ENCODE data around the gene GJA9.

- no peak for TF ChIP-seq MAFK (IDR thresholded peaks at IDR 0.05; ENCODE audit: partially characterized antibody)
- no peak for TF ChIP-seq CTCF (IDR thresholded peaks at IDR 0.05)
- TF ChIP-seq RAD21 (conservative IDR thresholded peaks at IDR 0.05 in 1 of 2, IDR thresholded peaks at IDR 0.05 in 1 of 2) = no peak
- no peak for TF ChIP-seq REST (IDR thresholded peaks at IDR 0.05)
- no peak for TF ChIP-seq ZFP36 (IDR thresholded peaks at IDR 0.05; ENCODE audit: borderline replicate concordance, partially characterized antibody)
- no peak for TF ChIP-seq MAX (IDR thresholded peaks at IDR 0.05)
- no peak for TF ChIP-seq POLR2A (IDR thresholded peaks at IDR 0.05; ENCODE audit: low read length)
- no peak for TF ChIP-seq POLR2AphosphoS2 (conservative IDR thresholded peaks at IDR 0.05; ENCODE audit: low read length)
- no peak for TF ChIP-seq JUN (IDR thresholded peaks at IDR 0.05)
- no peak for TF ChIP-seq HDAC2 (IDR thresholded peaks at IDR 0.05)
- no peak for TF ChIP-seq CHD2 (IDR thresholded peaks at IDR 0.05; ENCODE audit: low read length, partially characterized antibody)
- no peak for TF ChIP-seq SMC3 (IDR thresholded peaks at IDR 0.05)
- TF ChIP-seq EHMT2 (IDR thresholded peaks at IDR 0.05; ENCODE audit: low read depth) = no peak
Observed at GRCh38 chr1:38898653-38899230, 17.4 kb upstream of the GJA9 start.

Data from A549 (cell line).